GM12878 (cell line): ENCODE data around the gene MIGA2. TPM values are rescaled to one million over a fixed set of nuclear protein-coding genes. Genes with fewer than 3 reads are reported as not detected.

Experiments used
- ATAC-seq: fragments of 200-7000 bp; cut with Tn5 transposase; 3 replicates; pipeline ENCODE4 v1.9.1; 2020; ENCODE audit warnings: mild to moderate bottlenecking, moderate library complexity
- BruUV-seq: library from RNA; stranded (reverse); fragments of 400-500 nt; replicated peaks from 2 replicates; lab custom pipeline; 2021; lab: Mats Ljungman, UMichigan
- CTCF ChIA-PET: fragments of 300-600 bp; sonication (Branson Sonifier 250); formaldehyde crosslinking; extraction: SDS; loops from one replicate; lab custom pipeline; 2021; ENCODE audit warnings: inconsistent platforms; lab: Yijun Ruan, JAX
- POLR2A ChIA-PET: fragments of 350-600 bp; formaldehyde crosslinking; extraction: SDS; loops from one replicate; lab custom pipeline; 2021; ENCODE audit warnings: inconsistent platforms; lab: Charles Lee
- RAD21 ChIA-PET: fragments of 300-600 bp; sonication (Branson Sonifier 250); formaldehyde crosslinking; loops from one replicate; lab custom pipeline; 2023; ENCODE audit warnings: antibody characterized with exemption; ENCODE audit not compliant: unreplicated experiment; lab: Charles Lee
- SMC1A ChIA-PET: fragments of 300-600 bp; sonication (Branson Sonifier 250); formaldehyde crosslinking; loops from one replicate; lab custom pipeline; 2023; ENCODE audit not compliant: unreplicated experiment, uncharacterized antibody; lab: Charles Lee
- DNase-seq: peaks from one replicate; pipeline ENCODE4 v3.0.0-alpha.2; 2011; ENCODE audit warnings: low read depth, low spot score
- FAIRE-seq: peaks from 3 replicates; lab custom pipeline; 2011; peaks lifted over from hg19 to GRCh38; lab: Jason Lieb, UNC
- H2AFZ ChIP-seq: 2 replicates; pipeline ENCODE4 v1.6.0; 2011; ENCODE audit warnings: low read depth, low read length, control low read depth; ENCODE audit not compliant: control insufficient read depth
- H3K27ac ChIP-seq: 2 replicates; pipeline ENCODE4 v1.5.1; 2011; ENCODE audit warnings: control low read depth; ENCODE audit not compliant: control insufficient read depth, insufficient read depth
- H3K27me3 ChIP-seq, 2 experiments: replicated peaks in 1 of 2; 2 replicates each; pipeline versions ENCODE4 v1.6.0 to v1.6.1; 2011; ENCODE audit warnings: low read length in 1 of 2; ENCODE audit not compliant: control insufficient read depth in 2 of 2, insufficient read depth in 2 of 2
- H3K36me3 ChIP-seq, 2 experiments: 2 replicates each; pipeline ENCODE4 v1.5.1; 2011; ENCODE audit warnings: low read length in 1 of 2; ENCODE audit not compliant: control insufficient read depth in 2 of 2, insufficient read depth in 2 of 2
- H3K4me1 ChIP-seq: 2 replicates; pipeline ENCODE4 v1.6.1; 2011; ENCODE audit warnings: mild to moderate bottlenecking, low read length, moderate library complexity, mixed read lengths; ENCODE audit not compliant: control insufficient read depth, insufficient read depth
- H3K4me2 ChIP-seq: 2 replicates; pipeline ENCODE4 v1.6.0; 2011; ENCODE audit warnings: control low read depth; ENCODE audit not compliant: control insufficient read depth, insufficient read depth
- H3K4me3 ChIP-seq: fragments of 200-600 bp; sonication (generic); 2 replicates; pipeline ENCODE4 v1.5.1; 2016
- H3K79me2 ChIP-seq: 2 replicates; pipeline ENCODE4 v1.6.0; 2011; ENCODE audit warnings: low read length; ENCODE audit not compliant: control insufficient read depth, insufficient read depth
- H3K9ac ChIP-seq: 2 replicates; pipeline ENCODE4 v1.8.0; 2011; ENCODE audit warnings: low read length, control low read depth, mixed read lengths; ENCODE audit not compliant: control insufficient read depth, insufficient read depth
- H3K9me3 ChIP-seq: replicated peaks from 3 replicates; pipeline ENCODE4 v1.5.1; 2011; ENCODE audit warnings: mild to moderate bottlenecking, low read length; ENCODE audit not compliant: control insufficient read depth, insufficient read depth
- H4K20me1 ChIP-seq: 2 replicates; pipeline ENCODE4 v1.6.0; 2011; ENCODE audit not compliant: control insufficient read depth, insufficient read depth
- GABPA ChIP-seq: IDR thresholded peaks from 2 replicates; pipeline ENCODE4 v1.6.1; 2014; ENCODE audit warnings: antibody characterized with exemption, low read depth, mild to moderate bottlenecking, inconsistent platforms
- IKZF2 ChIP-seq, 2 experiments: fragments of 450-650 bp; IDR thresholded peaks; 2 replicates each; pipeline ENCODE4 v1.6.1; 2017; ENCODE audit warnings: mild to moderate bottlenecking in 2 of 2, moderate library complexity in 2 of 2
- IRF4 ChIP-seq: IDR thresholded peaks from 2 replicates; pipeline ENCODE4 v1.6.1; 2011; ENCODE audit warnings: low read depth, low read length
- NKRF ChIP-seq: fragments of 450-650 bp; conservative IDR thresholded peaks from 2 replicates; pipeline ENCODE4 v1.6.1; 2017; ENCODE audit warnings: mild to moderate bottlenecking, moderate library complexity
- NRF1 ChIP-seq: conservative IDR thresholded peaks from 2 replicates; pipeline ENCODE4 v1.6.1; 2011; ENCODE audit warnings: mild to moderate bottlenecking, low read depth, low read length, improper control_type of control experiment
- PRDM15 ChIP-seq: fragments of 450-650 bp; formaldehyde crosslinking; IDR thresholded peaks from 2 replicates; pipeline ENCODE4 v1.4.0; 2020; ENCODE audit warnings: mild to moderate bottlenecking, moderate library complexity
- SPI1 ChIP-seq: IDR thresholded peaks from 2 replicates; pipeline ENCODE4 v1.6.1; 2011; ENCODE audit warnings: low read depth, mild to moderate bottlenecking, low read length, moderate library complexity, borderline replicate concordance; ENCODE audit not compliant: insufficient read depth
- SREBF1 ChIP-seq: IDR thresholded peaks from 2 replicates; pipeline ENCODE4 v1.6.1; 2012; ENCODE audit warnings: mild to moderate bottlenecking, low read length
- STAT1 ChIP-seq: fragments of 450-650 bp; conservative IDR thresholded peaks from 2 replicates; pipeline ENCODE4 v1.6.1; 2014; ENCODE audit warnings: antibody characterized with exemption, mild to moderate bottlenecking
- ZBTB11 ChIP-seq: fragments of 450-650 bp; formaldehyde crosslinking; IDR thresholded peaks from 2 replicates; pipeline ENCODE4 v1.5.0; 2022; ENCODE audit warnings: mild to moderate bottlenecking, missing genetic modification characterization
- ZNF207 ChIP-seq: fragments of 450-650 bp; IDR thresholded peaks from 2 replicates; pipeline ENCODE4 v1.6.1; 2014; ENCODE audit warnings: antibody characterized with exemption, mild to moderate bottlenecking, borderline replicate concordance
- ZSCAN29 ChIP-seq: fragments of 450-650 bp; IDR thresholded peaks from 2 replicates; pipeline ENCODE4 v1.6.1; 2017; ENCODE audit warnings: mild to moderate bottlenecking, moderate library complexity
- WGBS: methylation state at CpG from one replicate; pipeline ENCODE4 v1.1.6; 2016; ENCODE audit warnings: low lambda C conversion rate; ENCODE audit not compliant: insufficient replicate concordance, insufficient coverage; ENCODE audit errors: missing lambda C conversion rate; 5-methylcytosine and 5-hydroxymethylcytosine counted together
- in situ Hi-C: fragments of 300-500 bp; cut with MboI; formaldehyde crosslinking; loops from 9 replicates; pipeline ENCODE4 v1.14.3; 2018; ENCODE audit warnings: mixed read lengths
- intact Hi-C: fragments of 100-400 bp; cut with micrococcal nuclease; formaldehyde crosslinking; loops from one replicate; pipeline ENCODE4 v1.14.2; 2022; ENCODE audit not compliant: unreplicated experiment
- polyA plus RNA-seq, 11 experiments: library from polyadenylated mRNA; depleted of rRNA in 4 of 11; unstranded in 6 of 11; stranded (reverse) in 5 of 11; fragments of >200 nt; fragmentation: Nextera tagmentation in 4 of 11; fragmentation: Illumina TruSeq in 1 of 11; extraction: Ambion mirVana in 4 of 11; extraction: Trizol in 1 of 11; gene quantifications; 1 replicate in 1 of 11; 2 replicates in 10 of 11; pipeline versions ENCODE4 v1.2.1 to v1.2.3, GENCODE V29; 2011 to 2016; ENCODE audit warnings: inconsistent platforms in 2 of 11, missing spikeins in 2 of 11, low read depth in 1 of 11
- total RNA-seq, 4 experiments: library from RNA; depleted of rRNA in 3 of 4; stranded (reverse); fragments of >200 nt in 3 of 4; fragmentation: Illumina TruSeq in 1 of 4; extraction: Trizol in 1 of 4; gene quantifications; 2 replicates each; pipeline versions ENCODE4 v1.2.1 to v1.2.3, GENCODE V29; 2013 to 2021

The MIGA2 gene
- total and polyA plus RNA-seq, 10 of the 15 experiments (the other 5 are each of a cell fraction or from before 2014, with no cell fraction given): 0.14 to 31.0 (median 12.7) TPM

- ATAC-seq: no peak; the same call in 2 of the 3 replicates
- intact Hi-C loops: no loop called here
- Histone ChIP-seq H4K20me1 (no peaks in the 10 kb centered on the region), H3K4me2 (no peak overlapping the region), H3K79me2 (no peaks in the 10 kb centered on the region), H3K27me3 (no peaks in the 10 kb centered on the region), H3K4me3 (no peak overlapping the region), H2AFZ (no peak overlapping the region), H3K9ac (no peak overlapping the region), H3K4me1 (no peaks in the 10 kb centered on the region), H3K27ac (no peak overlapping the region), H3K36me3 (no peaks in the 10 kb centered on the region), H3K9me3 (no peaks in the 10 kb centered on the region)
- TF ChIP-seq IRF4 (no peak), SREBF1 (no peak), GABPA (no peak), NKRF (no peak), PRDM15 (CRISPR knock-in tag) (no peak), ZBTB11 (CRISPR knock-in tag) (no peak), ZNF207 (no peak), ZSCAN29 (no peak), STAT1 (no peak), IKZF2 (IDR thresholded peaks at IDR 0.05) (no peak), NRF1 (no peak), SPI1 (no peak)
- in situ Hi-C loops: no loop called here
- WGBS: 32% methylated on average over 4 of the region's 4 CpGs
- SMC1A ChIA-PET: no interaction called here
- CTCF ChIA-PET: interaction anchor here (1.0 to 2.0 kb wide), 4 partner anchors 8 to 35 kb away, joined by 5 to 6 read pairs (median 6); partner anchors contain the start of gene DOLPP1
- RAD21 ChIA-PET: no interaction called here
- BruUV-seq: no TSS peak
- POLR2A ChIA-PET: interaction anchor here (1.7 kb wide), 1 partner anchor 10 kb away, joined by 4 read pairs; no protein-coding TSS in a partner anchor
- no peak for DNase-seq
- no peak for FAIRE-seq
These were observed 67.2 kb downstream of the MIGA2 start for GRCh38 chr9:129103595-129103965.
